Ureter (tissue), 1 donor: ENCODE measurements around the gene EIPR1. TPM values are rescaled to one million over a fixed set of nuclear protein-coding genes. Genes with fewer than 3 reads are reported as not detected.
"Not testable (repeated sequence)": the region's sequence is repeated elsewhere in the genome, so short reads cannot be mapped to it uniquely, and the experiment has no call there.

Experiments used
- DNase-seq: peaks from one replicate; pipeline ENCODE4 v3.0.0-alpha.2; 2020; ENCODE audit warnings: low spot score
- total RNA-seq: library from RNA; stranded (reverse); gene quantifications from one replicate; pipeline ENCODE4 v1.2.4, GENCODE V29; 2023
- donor health status: DM: yes; HTN: yes; CAD: no.

EIPR1 gene
- total RNA-seq, 1 donor from 2014 or later: 38.1 TPM

DNA sequence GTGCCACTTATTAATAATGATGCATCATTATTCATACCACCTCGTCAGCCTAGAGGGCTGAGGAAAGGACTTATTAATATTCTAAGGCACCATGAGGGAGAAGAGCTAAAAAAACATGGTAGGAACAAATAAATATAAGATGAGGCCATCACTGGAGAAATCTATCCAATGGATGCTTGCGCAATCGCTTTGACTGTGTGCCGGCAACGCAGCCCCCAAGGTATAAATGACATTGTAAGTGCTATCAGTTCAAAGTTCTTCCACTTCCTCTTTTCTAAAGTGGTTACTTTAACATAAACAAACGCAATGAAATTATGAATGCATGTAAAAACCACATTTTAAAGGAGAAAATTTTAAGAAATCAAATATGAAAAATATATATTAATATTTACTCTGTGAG is 164.6 kb downstream of the EIPR1 start:
- no peak for DNase-seq

DNA sequence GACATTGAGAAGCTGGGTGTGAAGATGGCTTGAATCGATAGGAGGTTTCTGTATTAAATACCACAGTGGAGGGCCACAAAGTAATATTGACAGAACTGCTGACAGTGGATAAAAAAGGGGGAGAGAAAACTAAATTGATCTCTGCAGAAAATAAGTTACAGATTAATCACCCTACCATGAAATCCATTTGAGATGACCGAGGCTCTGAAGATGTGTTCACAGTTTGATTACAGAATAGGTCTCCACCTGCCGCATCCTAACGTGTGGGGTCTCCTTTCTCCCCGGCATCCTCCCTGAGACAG is 165.6 kb downstream of the EIPR1 start:
- no peak for DNase-seq

DNA sequence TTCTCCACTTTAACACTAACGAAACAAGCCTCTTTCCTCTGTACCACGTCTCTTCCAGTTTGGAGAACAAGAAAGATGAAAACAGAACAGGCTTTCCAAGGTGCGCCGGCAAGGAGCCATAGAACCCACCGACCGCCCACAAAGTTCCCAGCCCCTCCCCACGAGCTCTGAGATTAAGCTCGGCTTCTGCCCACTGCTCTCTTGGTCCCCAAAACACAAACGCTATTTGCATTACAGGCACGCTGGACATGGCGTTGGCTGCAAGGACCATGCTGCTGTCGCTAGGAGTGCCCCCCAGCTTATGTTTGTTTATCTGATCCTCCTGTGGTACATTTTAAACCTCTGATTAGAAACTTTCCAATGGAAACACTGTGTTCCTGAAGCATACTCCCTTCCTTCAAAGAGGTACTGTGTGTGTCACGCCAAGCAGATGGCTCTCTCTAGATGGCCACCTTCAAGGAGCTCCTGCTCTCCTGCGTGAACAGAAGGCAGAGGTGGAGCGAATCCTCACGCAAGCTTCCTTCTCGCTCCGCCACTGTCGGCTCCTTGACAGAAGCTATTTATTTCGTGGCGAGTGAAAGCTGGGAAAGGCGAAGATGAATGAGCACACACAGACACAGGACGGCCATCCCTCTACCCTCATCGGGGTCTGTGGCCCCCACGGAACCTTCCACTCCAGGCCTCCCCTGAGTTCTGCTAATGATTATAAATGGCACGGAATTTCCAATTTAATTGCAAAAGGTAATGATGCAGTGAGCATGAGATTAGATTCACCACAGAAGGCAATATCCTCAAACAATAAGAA is 166.2 kb downstream of the EIPR1 start:
- peak; percentile 31 for DNase-seq

DNA sequence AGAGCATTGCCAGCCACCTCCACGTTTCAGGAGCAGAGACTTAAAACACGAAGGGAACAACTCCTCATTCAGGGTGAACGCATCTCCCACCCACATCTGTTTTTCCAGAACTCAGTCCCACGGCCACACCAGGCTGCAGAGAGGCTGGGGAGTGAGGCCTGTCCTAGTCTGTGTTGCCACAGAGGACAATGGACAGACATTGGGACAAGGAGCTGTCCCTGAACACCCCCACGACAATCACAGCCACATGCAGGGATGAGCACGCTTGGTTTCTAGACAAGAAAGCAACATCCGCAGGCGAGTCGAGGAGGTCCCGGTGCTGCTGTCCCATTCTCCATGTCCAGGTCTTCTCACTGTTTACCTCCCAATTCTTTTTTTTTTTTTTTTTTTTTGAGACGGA is 167.4 kb downstream of the EIPR1 start:
- DNase-seq: peak; percentile 10

DNA sequence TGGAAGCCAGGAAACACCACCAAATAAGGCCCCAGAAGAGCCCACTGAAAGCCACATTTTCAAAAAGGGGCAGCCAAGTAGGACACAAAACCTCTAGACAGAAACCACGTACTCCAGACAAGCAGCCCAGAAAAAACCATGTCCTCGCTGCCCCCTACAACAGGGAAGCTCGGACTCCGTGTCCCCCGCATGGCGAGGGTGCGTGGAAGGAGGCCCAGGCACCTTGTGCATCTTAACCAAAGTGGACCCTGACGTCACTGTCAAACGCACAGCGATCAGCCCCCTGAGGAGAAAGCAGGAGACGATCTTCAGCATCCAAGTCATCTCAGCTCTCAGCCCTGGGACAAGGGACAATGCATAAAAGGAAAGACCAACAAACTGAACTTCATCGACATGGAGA is 168.4 kb downstream of the EIPR1 start:
- peak; percentile 22 for DNase-seq

DNA sequence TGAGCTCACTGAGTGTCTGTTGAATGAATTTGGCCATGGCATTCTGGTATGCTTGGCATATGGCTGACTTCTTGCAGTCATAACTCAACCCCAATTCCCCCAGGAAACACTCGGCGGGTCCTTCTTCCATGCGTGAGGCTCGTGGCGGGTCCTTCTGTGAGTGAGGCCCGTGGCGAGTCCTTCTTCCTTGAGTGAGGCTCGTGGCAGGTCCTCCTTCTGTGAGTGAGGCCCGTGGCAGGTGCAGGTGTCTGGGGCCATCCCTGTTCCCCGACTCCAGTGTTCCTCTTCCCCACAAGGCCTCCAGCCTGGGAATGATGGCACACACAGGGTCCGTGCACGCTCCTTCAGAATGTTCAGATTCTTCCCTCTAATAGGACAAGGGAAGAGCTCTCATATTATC is 169.0 kb downstream of the EIPR1 start:
- peak; percentile 10 for DNase-seq

DNA sequence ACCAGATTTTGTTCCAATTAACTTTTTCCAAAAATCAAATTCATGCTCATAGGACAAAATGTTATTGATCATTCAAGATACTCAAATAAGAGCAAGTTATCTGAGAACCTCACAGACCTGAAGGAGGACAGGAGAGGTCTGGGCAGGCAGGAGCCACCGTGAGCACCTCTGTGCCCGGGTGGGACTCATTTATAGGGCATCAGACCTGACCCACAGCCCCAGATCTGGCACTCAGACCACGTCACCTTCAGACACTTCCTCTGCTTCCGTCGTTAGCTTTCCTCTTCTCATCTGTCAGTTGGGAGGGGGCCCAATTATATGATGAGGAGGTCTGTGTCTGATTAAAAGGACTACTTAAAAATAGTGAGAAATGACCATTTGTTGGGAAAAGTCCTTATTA is 169.4 kb downstream of the EIPR1 start:
- DNase-seq: peak; percentile 14

DNA sequence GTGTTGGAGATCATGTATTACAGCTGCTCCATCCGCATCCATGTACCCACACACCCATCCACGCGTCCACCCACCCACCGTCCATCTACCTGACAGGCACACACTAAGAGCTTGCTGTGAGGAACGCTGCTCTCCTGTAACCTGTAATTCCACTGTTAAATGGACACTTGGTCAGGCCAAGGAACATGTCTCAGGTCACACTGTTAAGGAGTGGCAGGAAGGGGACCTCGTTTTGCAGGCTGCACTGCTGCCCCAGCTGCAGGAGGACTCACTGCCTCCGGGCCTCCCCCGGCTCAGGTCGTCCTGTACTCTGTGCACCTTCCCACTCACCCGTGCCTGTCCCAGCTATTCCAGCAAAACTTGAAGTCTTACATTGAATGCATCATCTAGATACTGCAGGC is 170.5 kb downstream of the EIPR1 start:
- DNase-seq: peak; percentile 8

DNA sequence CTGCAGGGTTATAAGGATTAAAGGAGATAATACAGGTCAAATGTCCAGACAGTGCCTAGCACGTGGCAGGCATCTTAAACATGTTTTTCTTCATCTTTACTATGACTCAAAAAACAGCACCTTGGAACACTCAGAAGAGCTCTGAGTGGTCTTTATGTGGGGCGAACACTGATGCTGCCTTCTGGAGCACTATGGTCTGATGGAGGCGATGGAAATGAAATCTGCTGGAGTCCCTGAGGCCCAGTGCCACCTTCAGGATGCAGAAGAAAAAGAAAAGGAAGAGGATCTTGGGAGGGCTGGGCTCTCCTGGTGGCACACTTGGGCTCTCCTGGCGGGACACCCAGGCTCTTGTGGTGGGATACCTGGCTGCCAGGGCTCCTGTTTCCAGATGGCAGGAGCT is 171.8 kb downstream of the EIPR1 start:
- DNase-seq: no peak

DNA sequence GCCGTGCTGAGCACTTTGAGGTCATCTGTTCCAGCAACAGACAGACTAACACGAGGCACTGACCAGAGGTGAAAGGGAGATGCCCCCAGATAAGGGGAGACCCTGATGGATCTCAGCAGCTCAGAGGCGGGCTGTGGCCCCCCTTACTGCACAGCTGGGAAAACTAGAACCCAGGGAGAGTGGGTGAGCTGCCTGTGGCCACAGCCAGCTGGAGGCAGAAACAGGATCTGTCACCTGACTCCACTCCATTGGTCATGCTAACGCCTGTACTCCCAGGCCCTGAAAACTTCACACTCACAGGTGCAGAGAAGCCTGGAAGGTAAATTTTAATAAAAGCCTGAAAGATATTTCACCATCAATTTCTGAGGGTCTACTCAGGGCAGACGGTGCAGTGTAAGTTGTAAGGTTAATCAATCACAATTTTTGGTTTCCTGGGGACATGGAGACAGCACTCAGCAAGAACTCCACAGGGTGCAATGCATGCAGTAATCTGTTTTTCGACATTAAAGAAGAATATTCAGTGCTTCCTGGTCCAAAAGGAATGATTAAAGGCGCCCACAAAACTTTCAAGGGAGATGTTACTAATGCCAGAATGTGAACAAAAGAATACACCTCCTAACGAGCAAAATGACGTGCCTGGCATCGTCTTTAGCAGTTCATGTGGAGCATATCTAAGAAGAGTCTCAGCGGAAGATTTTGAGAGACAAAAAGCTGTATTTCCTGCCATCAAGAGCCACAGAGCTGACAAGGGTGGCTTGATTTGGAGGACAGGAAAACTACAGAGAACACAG is 173.4 kb downstream of the EIPR1 start:
- DNase-seq: no peak

DNA sequence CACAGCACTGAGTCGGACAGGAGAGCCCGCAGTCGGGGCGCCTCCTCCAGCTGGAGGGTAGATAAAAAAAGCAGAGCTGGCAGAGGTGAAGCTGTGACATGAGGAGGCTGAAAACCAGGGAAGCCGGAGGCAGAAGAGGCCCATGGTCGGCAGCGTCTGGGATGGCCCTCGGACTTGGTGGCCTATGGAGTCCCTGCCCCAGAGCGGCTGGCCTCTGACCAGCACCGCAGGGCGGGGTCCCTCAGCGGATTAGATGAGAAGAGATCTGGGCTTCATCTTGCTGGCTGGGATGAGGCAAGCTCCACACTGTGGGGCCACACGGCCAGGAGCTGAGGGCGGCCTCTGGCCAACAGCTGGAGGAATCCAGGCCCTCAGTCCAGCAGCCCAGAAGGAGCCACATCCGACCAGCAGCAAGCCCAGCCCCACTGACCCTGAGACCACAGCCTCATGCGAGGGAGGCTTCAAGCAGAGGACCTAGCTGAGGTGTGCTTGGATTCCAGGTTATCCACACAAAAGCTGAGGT is 174.1 kb downstream of the EIPR1 start:
- DNase-seq: no peak

DNA sequence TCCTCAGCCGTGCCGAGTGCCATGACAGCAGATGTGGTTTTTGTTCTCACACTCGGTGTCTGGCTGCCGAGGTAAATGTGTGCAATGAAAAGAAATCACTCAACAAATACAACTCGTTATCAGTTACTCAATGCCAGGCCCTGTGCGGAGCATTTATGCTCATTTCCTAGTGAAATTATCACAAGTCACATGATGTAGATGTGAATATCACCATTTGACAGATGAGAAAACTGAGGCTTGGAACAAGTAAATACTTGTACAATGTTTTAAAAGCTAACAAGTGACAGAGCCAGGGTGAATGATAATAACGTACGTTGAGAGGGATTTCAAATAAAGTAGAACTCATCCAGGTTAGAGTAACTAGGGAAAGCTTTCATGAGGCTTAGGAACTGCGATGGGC is 174.7 kb downstream of the EIPR1 start:
- no peak for DNase-seq

DNA sequence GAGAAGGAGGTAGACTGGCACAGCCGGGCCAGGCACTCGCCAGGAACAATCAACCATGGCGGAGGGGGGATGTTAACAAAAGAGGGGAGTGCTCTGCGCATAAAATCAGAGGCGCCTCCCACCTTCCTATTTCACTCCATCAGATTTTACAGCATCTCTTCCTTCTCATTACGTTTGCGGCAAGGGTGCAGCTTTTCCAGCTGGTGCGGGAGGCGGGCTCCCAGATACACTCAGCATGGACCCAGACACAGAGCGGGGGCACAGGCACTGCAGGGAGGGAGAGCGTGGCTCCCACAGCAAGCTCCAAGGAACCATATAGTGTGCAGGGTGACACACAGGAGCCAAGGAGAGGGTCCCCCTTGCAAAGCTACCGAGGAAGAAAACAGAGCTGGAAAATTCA is 176.3 kb downstream of the EIPR1 start:
- DNase-seq: no peak

DNA sequence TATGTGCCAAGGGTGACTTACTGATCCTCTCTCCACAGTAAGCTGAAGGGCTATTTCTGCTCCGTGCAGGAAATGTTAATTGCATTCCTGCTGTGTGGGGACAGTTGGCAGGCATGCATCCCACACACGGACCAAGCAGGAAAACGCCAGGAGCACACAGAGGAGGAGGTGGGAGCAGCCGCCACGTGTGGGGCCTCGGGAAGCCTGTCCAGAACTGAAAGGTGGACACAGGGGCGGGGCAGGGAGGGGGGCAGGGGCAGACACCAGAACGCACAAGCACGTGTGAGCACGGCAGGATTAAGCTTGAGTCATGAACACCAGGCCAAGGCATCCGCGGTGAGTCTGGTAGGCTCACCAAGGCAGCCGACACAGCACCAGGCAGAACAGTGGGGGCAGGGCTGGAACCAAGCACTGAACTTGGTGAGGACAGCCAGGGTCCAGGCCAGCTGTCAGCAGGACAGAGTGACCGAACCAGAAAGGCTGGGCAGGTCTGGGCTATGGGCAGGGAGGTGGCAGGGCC is 177.1 kb downstream of the EIPR1 start:
- DNase-seq: no peak

DNA sequence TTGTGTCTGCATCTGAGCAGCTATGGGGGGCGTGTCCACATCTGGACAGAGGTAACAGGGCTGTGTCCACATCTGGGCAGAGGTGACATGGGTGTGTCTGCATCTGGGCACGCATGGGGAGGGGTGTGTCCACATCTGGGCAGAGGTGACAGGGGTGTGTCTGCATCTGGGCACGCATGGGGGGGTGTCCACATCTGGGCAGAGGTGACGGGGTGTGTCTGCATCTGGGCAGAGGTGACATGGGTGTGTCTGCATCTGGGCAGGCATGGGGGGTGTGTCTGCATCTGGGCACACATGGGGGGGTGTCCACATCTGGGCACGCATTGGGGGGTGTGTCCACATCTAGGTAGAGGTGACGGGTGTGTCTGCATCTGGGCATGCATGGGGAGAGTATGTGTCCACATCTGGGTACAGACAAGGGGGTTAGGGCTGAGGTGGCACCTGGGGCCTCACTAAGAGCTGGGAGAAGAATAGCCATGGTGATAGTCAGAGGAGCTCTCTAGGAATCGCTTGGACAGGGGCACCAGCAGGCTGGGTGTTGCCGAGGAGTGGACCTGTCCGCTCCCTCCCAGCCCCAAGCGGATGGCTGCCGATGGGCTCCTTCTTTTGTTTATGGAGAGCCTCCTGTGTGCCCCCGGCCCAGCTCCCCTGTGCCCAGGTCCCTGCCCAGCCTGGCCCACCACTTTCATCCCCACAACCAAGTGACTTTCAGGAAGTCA is 177.8 kb downstream of the EIPR1 start:
- DNase-seq: no peak

DNA sequence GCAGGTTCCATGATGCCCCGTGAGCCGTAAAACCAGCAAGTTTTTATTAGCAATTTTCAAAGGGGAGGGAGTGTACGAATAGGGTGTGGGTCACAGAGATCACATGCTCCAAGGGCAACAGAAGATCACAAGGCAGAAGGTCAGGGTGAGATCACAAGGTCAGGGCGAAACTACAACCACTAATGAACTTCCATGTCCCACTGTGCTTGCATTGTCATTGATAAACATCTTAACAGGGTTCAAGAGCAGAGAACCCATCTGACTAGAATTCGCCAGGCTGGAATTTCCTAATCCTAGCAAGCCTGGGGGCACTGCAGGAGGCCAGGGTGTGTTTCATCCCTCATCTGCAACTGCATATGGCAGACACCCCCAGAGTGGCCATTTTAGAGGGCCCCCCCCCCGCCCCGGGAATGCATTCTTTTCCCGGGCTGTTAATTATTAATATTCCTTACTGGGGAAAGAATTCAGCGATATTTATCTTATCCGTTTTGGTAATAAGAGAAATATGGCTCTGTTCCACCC is 178.9 kb downstream of the EIPR1 start:
- DNase-seq: not testable (repeated sequence)

DNA sequence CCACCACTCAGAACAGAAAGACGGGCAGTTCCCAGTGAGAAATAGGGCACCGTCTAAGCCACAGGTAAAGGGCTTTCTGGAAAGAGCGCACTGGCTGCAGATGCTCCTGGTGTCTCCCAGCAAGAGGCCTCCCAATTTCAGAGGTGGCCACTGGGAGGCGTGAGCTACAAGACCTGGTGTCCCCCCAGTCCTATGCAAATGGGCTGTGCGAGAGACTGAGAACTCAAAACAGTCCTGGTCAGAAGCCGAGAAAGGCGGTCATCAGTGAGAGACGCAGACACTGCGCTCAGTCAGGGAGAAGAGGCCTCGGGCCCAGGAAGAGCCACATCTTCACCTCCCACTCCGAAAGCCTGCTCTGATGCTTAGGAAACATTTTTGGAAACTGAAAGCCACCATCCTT is 179.5 kb downstream of the EIPR1 start:
- DNase-seq: no peak

DNA sequence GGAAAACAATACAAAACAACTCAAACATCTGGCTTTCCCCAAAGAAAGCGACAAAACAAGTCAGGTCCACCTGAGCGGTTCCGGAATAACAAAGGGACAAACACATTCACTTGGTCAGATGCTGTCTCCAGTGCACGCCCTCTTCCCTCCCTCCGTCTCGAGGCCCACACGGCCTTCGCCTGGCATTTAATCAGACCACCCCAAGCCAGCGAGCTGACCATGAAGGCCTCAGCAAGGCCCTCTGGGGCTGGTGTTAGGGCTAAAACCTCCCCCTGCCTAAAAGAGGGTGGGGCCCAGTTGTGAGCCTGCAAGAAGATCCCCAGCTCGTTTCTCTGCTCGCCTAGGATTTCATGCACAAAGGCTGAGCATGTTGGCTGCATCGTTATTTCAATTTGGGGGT is 180.3 kb downstream of the EIPR1 start:
- no peak for DNase-seq

DNA sequence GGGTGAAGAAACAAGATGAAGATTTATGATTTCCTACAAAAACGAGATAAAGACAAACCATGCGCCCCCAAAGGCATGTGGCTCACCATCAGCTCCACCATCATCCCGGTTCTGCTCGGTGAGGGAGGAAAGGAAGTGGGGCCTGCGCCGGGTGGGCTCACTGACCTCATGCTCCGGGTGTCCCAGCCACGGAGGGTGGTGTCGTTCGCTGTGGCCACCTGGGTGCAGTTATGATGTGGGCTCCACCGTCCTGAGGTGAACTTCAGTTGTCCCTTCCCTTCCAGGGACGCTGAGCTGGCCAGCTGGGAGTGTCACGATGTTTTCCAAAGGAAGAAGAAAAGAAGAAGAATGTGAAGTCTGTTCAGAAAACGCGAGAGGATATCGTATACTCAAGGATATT is 180.9 kb downstream of the EIPR1 start:
- no peak for DNase-seq

DNA sequence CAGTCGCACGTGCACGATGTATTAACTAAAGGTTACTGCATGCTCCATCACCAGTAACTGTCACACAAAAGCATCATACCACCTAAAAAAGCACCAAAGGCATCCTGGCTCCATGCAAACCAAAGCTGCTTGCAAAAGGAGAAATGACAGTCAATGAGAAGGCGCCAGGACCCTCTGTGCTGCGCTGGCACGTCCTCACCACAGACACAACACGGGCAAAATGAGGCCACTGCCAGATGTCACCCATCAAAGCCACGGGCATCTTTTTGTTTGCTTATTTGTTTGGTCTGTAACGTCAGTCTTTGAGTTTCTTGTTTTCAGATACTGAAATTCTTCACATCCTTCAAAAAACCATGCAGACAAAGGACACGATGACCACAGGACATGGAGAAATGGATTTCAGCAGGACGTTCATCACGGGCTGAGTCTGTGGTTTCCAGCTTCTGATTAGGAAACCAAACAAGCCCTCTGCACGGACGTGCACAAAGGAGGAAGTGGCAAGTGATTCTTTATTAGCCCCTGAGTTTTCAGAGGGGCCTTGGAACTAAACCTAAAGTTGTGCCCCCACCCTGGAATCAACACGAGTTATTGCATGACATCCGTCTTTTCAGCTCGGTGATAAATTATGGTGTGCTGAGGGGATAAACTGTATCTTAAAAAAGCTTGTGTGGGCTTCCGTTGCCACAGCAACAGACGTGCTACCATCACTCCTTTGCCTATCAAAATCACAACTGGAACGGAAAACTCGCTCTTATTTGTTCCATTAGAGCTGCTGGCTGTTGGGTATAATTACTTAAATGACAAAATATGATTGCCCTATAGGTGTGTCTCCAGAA is 181.8 kb downstream of the EIPR1 start:
- DNase-seq: no peak

DNA sequence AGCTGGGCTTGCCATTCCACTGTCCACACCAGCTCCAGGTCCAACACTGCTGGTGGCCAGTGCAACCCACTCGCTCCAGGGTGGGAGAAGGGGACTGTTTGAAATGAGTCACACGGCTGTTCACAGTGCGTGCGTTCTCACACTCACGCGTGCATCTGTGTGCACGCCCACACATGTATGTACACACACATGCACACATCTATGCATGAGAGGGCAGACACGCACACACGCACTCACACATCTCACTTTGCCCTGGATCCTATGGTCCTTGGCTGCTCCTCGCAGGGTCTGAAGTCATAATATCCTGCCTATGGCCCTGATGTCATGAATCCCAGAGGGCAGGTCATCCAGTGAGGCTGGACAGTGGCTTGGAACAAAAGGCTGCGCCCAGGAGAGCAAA is 182.8 kb downstream of the EIPR1 start:
- DNase-seq: no peak
